H1 (cell line): ENCODE measurements around the gene KRT76. TPM values are rescaled to one million over a fixed set of nuclear protein-coding genes. Genes with fewer than 3 reads are reported as not detected.

Experiments
- CEBPB ChIP-seq: IDR thresholded peaks from 2 replicates; pipeline ENCODE4 v1.6.1; 2012; ENCODE audit warnings: low read depth, low read length
- CHD2 ChIP-seq: IDR thresholded peaks from 2 replicates; pipeline ENCODE4 v1.6.1; 2012; ENCODE audit warnings: low read length, improper control_type of control experiment
- CTCF ChIP-seq, 3 experiments: IDR thresholded peaks; 1 replicate in 2 of 3; 2 replicates in 1 of 3; pipeline versions ENCODE4 v1.5.1 to v1.6.1; 2011; ENCODE audit warnings: low read length in 3 of 3, mild to moderate bottlenecking in 3 of 3, inconsistent platforms in 2 of 3, low read depth in 1 of 3, moderate library complexity in 1 of 3; ENCODE audit not compliant: insufficient read depth in 1 of 3; ENCODE audit errors: control extremely low read depth in 1 of 3
- SIN3A ChIP-seq, 2 experiments: IDR thresholded peaks in 1 of 2; conservative IDR thresholded peaks in 1 of 2; 2 replicates each; pipeline ENCODE4 v1.6.1; 2011 to 2012; ENCODE audit warnings: low read length in 2 of 2, improper control_type of control experiment in 1 of 2, low read depth in 1 of 2, mild to moderate bottlenecking in 1 of 2
- polyA plus RNA-seq, 7 experiments: library from polyadenylated mRNA; depleted of rRNA in 3 of 7; stranded (reverse) in 5 of 7; unstranded in 2 of 7; fragments of >200 nt in 5 of 7; fragments of 200-250 nt in 2 of 7; gene quantifications; 1 replicate in 5 of 7; 2 replicates in 1 of 7; 4 replicates in 1 of 7; pipeline versions ENCODE4 v1.2.1 to v1.2.3, GENCODE V29; 2011 to 2013; ENCODE audit warnings: missing spikeins in 2 of 7, mixed read lengths in 2 of 7
- total RNA-seq: library from RNA; stranded (reverse); fragmentation: NEBNext Ultra II Directional; extraction: Animal tissue kit (Norgen Biotek cat#: 25700); gene quantifications from 2 replicates; pipeline ENCODE4 v1.2.1, GENCODE V29; 2021

Gene KRT76
- total and polyA plus RNA-seq, 2 of the 8 experiments (the other 6 are each of a cell fraction or from before 2014, with no cell fraction given) = not detected

- TF ChIP-seq SIN3A (conservative IDR thresholded peaks at IDR 0.05 in 1 of 2, IDR thresholded peaks at IDR 0.05 in 1 of 2; ENCODE audit: low read depth in 1 of 2, low read length in 2 of 2) (no peak), CTCF (IDR thresholded peaks at IDR 0.05; ENCODE audit: control extremely low read depth in 1 of 3, insufficient read depth in 1 of 3, low read depth in 1 of 3, low read length in 3 of 3) (no peak), CEBPB (no peak), CHD2 (no peak)
Measured at GRCh38 chr12:52728374-52728773, 48.8 kb downstream of the KRT76 start (continued).
